HEK293 (cell line): Measurements from ENCODE around the gene SHD.

Experiments
- KLF1 ChIP-seq: fragments of 450-650 bp; formaldehyde crosslinking; IDR thresholded peaks from 2 replicates; pipeline ENCODE4 v1.5.1; 2016; ENCODE audit warnings: missing biosample characterization, missing genetic modification characterization
- KLF7 ChIP-seq: fragments of 450-650 bp; formaldehyde crosslinking; IDR thresholded peaks from 2 replicates; pipeline ENCODE4 v1.5.1; 2016; ENCODE audit warnings: missing biosample characterization, missing genetic modification characterization, borderline replicate concordance
- OVOL3 ChIP-seq: fragments of 450-650 bp; formaldehyde crosslinking; IDR thresholded peaks from 2 replicates; pipeline ENCODE4 v1.5.1; 2016; ENCODE audit warnings: missing biosample characterization, missing genetic modification characterization
- TRIM28 ChIP-seq: IDR thresholded peaks from 2 replicates; pipeline ENCODE4 v1.6.1; 2011; ENCODE audit warnings: low read length, control low read depth, borderline replicate concordance
- YY2 ChIP-seq: fragments of 450-650 bp; formaldehyde crosslinking; IDR thresholded peaks from 2 replicates; pipeline ENCODE4 v1.5.1; 2016; ENCODE audit warnings: missing biosample characterization, missing genetic modification characterization
- ZBTB17 ChIP-seq: fragments of 450-650 bp; formaldehyde crosslinking; IDR thresholded peaks from 2 replicates; pipeline ENCODE4 v1.5.1; 2016; ENCODE audit warnings: missing biosample characterization, missing genetic modification characterization
- ZBTB7A ChIP-seq: fragments of 450-650 bp; formaldehyde crosslinking; IDR thresholded peaks from 2 replicates; pipeline ENCODE4 v1.5.1; 2016; ENCODE audit warnings: low read depth, missing biosample characterization, missing genetic modification characterization
- ZFP37 ChIP-seq: fragments of 450-650 bp; formaldehyde crosslinking; IDR thresholded peaks from 2 replicates; pipeline ENCODE4 v1.5.1; 2016; ENCODE audit warnings: missing biosample characterization, missing genetic modification characterization
- ZNF146 ChIP-seq: fragments of 450-650 bp; formaldehyde crosslinking; IDR thresholded peaks from 2 replicates; pipeline ENCODE4 v1.5.1; 2016; ENCODE audit warnings: missing biosample characterization, missing genetic modification characterization
- ZNF16 ChIP-seq: fragments of 450-650 bp; formaldehyde crosslinking; IDR thresholded peaks from 2 replicates; pipeline ENCODE4 v1.5.1; 2016; ENCODE audit warnings: low read depth, missing biosample characterization, missing genetic modification characterization
- ZNF211 ChIP-seq: fragments of 450-650 bp; formaldehyde crosslinking; IDR thresholded peaks from 2 replicates; pipeline ENCODE4 v1.5.1; 2016; ENCODE audit warnings: low read depth, missing biosample characterization, missing genetic modification characterization
- ZNF324 ChIP-seq: fragments of 450-650 bp; formaldehyde crosslinking; IDR thresholded peaks from 2 replicates; pipeline ENCODE4 v1.5.1; 2016; ENCODE audit warnings: missing biosample characterization, missing genetic modification characterization
- ZNF423 ChIP-seq: fragments of 450-650 bp; formaldehyde crosslinking; IDR thresholded peaks from 2 replicates; pipeline ENCODE4 v1.5.1; 2016; ENCODE audit warnings: missing biosample characterization, missing genetic modification characterization
- ZNF558 ChIP-seq: fragments of 450-650 bp; formaldehyde crosslinking; IDR thresholded peaks from 2 replicates; pipeline ENCODE4 v1.5.1; 2016; ENCODE audit warnings: missing biosample characterization, missing genetic modification characterization
- ZNF777 ChIP-seq: fragments of 450-650 bp; formaldehyde crosslinking; IDR thresholded peaks from 2 replicates; pipeline ENCODE4 v1.5.1; 2017; ENCODE audit warnings: missing biosample characterization, missing genetic modification characterization, borderline replicate concordance
- ZXDB ChIP-seq: fragments of 450-650 bp; formaldehyde crosslinking; IDR thresholded peaks from 2 replicates; pipeline ENCODE4 v1.5.1; 2016; ENCODE audit warnings: missing biosample characterization, missing genetic modification characterization
- TF ChIP-seq, protein P1 (sequence below): fragments of 450-650 bp; formaldehyde crosslinking; IDR thresholded peaks from 2 replicates; pipeline ENCODE4 v1.5.1; 2016; ENCODE audit warnings: missing biosample characterization, missing genetic modification characterization
- TF ChIP-seq, protein P2 (sequence below): fragments of 450-650 bp; formaldehyde crosslinking; IDR thresholded peaks from 2 replicates; pipeline ENCODE4 v1.5.1; 2016; ENCODE audit warnings: missing biosample characterization, missing genetic modification characterization
- TF ChIP-seq, protein P3 (sequence below): fragments of 450-650 bp; formaldehyde crosslinking; IDR thresholded peaks from 2 replicates; pipeline ENCODE4 v1.5.1; 2016; ENCODE audit warnings: missing biosample characterization, missing genetic modification characterization
- TF ChIP-seq, protein P4 (sequence below): fragments of 450-650 bp; formaldehyde crosslinking; IDR thresholded peaks from 2 replicates; pipeline ENCODE4 v1.5.1; 2016; ENCODE audit warnings: missing biosample characterization, missing genetic modification characterization
- TF ChIP-seq, protein P5 (sequence below): fragments of 450-650 bp; formaldehyde crosslinking; IDR thresholded peaks from 2 replicates; pipeline ENCODE4 v1.5.1; 2017; ENCODE audit warnings: missing biosample characterization, missing genetic modification characterization
- TF ChIP-seq, protein P6 (sequence below): fragments of 450-650 bp; formaldehyde crosslinking; IDR thresholded peaks from 2 replicates; pipeline ENCODE4 v1.5.1; 2016; ENCODE audit warnings: missing biosample characterization, missing genetic modification characterization
- TF ChIP-seq, protein P7 (sequence below): fragments of 450-650 bp; formaldehyde crosslinking; IDR thresholded peaks from 2 replicates; pipeline ENCODE4 v1.5.1; 2016; ENCODE audit warnings: missing biosample characterization, missing genetic modification characterization

The SHD gene

DNA sequence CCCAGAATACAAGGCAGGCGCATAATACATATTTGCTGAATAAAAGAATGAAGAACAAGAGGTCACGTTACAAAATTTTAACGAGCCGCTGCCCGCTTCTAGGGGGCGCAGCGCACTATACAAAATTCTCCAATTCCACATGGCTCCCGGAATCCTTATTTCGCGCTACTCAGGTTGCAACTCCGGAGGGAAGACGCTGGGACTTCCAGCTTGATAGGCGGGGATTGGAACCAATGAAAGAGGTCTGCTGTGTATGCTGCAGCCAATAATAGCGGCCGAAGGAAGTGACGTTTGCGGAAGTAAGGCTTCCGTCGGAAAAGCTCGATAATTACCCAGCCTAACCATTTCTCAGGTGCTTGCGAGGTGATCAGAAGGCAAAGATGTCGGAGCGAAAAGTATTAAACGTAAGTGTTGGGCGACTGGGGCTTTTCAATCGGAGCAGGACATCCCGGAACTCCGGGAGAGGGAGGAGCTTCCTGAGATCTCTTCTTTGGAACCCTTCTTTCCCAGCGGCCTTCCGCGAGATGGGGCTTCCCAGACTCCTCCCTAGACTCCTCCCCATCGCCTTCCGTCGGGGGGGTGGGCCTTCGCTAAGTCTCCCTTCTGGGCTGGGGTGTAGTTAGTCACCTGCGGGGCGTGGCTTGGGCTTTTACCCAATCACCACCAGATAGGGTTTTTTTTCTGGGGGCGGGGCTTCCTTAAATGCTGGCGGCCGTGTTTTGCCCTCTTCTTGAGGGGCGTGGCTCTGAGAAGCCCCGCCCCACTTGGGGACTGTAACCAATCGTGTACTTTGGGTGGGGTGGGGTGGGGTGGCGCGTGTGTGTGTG, 32.1 kb upstream of the SHD start, which contains the start of gene YJU2 (continued):
- TF ChIP-seq KLF7 (tag by site-specific recombination): peak; percentile 99
- TF ChIP-seq, protein P1, sequence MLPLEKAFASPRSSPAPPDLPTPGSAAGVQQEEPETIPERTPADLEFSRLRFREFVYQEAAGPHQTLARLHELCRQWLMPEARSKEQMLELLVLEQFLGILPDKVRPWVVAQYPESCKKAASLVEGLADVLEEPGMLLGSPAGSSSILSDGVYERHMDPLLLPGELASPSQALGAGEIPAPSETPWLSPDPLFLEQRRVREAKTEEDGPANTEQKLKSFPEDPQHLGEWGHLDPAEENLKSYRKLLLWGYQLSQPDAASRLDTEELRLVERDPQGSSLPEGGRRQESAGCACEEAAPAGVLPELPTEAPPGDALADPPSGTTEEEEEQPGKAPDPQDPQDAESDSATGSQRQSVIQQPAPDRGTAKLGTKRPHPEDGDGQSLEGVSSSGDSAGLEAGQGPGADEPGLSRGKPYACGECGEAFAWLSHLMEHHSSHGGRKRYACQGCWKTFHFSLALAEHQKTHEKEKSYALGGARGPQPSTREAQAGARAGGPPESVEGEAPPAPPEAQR (tag by site-specific recombination): no peak; the same call in 1 of the 2 replicates
- TF ChIP-seq, protein P2, sequence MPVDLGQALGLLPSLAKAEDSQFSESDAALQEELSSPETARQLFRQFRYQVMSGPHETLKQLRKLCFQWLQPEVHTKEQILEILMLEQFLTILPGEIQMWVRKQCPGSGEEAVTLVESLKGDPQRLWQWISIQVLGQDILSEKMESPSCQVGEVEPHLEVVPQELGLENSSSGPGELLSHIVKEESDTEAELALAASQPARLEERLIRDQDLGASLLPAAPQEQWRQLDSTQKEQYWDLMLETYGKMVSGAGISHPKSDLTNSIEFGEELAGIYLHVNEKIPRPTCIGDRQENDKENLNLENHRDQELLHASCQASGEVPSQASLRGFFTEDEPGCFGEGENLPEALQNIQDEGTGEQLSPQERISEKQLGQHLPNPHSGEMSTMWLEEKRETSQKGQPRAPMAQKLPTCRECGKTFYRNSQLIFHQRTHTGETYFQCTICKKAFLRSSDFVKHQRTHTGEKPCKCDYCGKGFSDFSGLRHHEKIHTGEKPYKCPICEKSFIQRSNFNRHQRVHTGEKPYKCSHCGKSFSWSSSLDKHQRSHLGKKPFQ (tag by site-specific recombination): no peak
- no peak for TF ChIP-seq ZNF16 (tag by site-specific recombination)
- TF ChIP-seq KLF1 (tag by site-specific recombination): peak; percentile 95
- no peak for TF ChIP-seq ZNF423 (tag by site-specific recombination)
- no peak for TF ChIP-seq ZBTB7A (tag by site-specific recombination)
- TF ChIP-seq, protein P3, sequence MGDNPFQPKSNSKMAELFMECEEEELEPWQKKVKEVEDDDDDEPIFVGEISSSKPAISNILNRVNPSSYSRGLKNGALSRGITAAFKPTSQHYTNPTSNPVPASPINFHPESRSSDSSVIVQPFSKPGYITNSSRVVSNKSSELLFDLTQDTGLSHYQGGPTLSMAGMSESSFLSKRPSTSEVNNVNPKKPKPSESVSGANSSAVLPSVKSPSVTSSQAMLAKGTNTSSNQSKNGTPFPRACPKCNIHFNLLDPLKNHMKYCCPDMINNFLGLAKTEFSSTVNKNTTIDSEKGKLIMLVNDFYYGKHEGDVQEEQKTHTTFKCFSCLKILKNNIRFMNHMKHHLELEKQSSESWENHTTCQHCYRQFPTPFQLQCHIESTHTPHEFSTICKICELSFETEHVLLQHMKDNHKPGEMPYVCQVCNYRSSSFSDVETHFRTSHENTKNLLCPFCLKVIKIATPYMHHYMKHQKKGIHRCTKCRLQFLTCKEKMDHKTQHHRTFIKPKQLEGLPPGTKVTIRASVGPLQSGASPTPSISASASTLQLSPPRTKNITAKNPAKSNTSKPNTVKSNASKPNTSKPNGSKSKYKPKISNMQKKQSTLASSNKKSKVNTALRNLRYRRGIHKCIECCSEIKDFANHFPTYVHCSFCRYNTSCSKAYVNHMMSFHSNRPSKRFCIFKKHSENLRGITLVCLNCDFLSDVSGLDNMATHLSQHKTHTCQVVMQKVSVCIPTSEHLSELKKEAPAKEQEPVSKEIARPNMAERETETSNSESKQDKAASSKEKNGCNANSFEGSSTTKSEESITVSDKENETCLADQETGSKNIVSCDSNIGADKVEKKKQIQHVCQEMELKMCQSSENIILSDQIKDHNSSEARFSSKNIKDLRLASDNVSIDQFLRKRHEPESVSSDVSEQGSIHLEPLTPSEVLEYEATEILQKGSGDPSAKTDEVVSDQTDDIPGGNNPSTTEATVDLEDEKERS (tag by site-specific recombination): no peak
- TF ChIP-seq, protein P4, sequence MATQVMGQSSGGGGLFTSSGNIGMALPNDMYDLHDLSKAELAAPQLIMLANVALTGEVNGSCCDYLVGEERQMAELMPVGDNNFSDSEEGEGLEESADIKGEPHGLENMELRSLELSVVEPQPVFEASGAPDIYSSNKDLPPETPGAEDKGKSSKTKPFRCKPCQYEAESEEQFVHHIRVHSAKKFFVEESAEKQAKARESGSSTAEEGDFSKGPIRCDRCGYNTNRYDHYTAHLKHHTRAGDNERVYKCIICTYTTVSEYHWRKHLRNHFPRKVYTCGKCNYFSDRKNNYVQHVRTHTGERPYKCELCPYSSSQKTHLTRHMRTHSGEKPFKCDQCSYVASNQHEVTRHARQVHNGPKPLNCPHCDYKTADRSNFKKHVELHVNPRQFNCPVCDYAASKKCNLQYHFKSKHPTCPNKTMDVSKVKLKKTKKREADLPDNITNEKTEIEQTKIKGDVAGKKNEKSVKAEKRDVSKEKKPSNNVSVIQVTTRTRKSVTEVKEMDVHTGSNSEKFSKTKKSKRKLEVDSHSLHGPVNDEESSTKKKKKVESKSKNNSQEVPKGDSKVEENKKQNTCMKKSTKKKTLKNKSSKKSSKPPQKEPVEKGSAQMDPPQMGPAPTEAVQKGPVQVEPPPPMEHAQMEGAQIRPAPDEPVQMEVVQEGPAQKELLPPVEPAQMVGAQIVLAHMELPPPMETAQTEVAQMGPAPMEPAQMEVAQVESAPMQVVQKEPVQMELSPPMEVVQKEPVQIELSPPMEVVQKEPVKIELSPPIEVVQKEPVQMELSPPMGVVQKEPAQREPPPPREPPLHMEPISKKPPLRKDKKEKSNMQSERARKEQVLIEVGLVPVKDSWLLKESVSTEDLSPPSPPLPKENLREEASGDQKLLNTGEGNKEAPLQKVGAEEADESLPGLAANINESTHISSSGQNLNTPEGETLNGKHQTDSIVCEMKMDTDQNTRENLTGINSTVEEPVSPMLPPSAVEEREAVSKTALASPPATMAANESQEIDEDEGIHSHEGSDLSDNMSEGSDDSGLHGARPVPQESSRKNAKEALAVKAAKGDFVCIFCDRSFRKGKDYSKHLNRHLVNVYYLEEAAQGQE (tag by site-specific recombination): peak; percentile 48; the same call in 1 of the 2 replicates
- TF ChIP-seq, protein P5, sequence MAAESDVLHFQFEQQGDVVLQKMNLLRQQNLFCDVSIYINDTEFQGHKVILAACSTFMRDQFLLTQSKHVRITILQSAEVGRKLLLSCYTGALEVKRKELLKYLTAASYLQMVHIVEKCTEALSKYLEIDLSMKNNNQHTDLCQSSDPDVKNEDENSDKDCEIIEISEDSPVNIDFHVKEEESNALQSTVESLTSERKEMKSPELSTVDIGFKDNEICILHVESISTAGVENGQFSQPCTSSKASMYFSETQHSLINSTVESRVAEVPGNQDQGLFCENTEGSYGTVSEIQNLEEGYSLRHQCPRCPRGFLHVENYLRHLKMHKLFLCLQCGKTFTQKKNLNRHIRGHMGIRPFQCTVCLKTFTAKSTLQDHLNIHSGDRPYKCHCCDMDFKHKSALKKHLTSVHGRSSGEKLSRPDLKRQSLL (tag by site-specific recombination): peak; percentile 69; the same call in 1 of the 2 replicates
- TF ChIP-seq ZBTB17: peak; percentile 88
- TF ChIP-seq ZNF777 (tag by site-specific recombination): peak; percentile 87
- TF ChIP-seq, protein P6, sequence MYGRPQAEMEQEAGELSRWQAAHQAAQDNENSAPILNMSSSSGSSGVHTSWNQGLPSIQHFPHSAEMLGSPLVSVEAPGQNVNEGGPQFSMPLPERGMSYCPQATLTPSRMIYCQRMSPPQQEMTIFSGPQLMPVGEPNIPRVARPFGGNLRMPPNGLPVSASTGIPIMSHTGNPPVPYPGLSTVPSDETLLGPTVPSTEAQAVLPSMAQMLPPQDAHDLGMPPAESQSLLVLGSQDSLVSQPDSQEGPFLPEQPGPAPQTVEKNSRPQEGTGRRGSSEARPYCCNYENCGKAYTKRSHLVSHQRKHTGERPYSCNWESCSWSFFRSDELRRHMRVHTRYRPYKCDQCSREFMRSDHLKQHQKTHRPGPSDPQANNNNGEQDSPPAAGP (tag by site-specific recombination): peak; percentile 95
- TF ChIP-seq TRIM28: peak; percentile 75; the same call in 1 of the 2 replicates
- peak; percentile 35; the same call in 1 of the 2 replicates for TF ChIP-seq ZNF146 (tag by site-specific recombination)
- no peak for TF ChIP-seq ZNF211
- peak; percentile 97 for TF ChIP-seq ZXDB (tag by site-specific recombination)
- peak; percentile 57; the same call in 1 of the 2 replicates for TF ChIP-seq OVOL3 (tag by site-specific recombination)
- peak; percentile 76 for TF ChIP-seq ZNF324 (tag by site-specific recombination)
- TF ChIP-seq, protein P7, sequence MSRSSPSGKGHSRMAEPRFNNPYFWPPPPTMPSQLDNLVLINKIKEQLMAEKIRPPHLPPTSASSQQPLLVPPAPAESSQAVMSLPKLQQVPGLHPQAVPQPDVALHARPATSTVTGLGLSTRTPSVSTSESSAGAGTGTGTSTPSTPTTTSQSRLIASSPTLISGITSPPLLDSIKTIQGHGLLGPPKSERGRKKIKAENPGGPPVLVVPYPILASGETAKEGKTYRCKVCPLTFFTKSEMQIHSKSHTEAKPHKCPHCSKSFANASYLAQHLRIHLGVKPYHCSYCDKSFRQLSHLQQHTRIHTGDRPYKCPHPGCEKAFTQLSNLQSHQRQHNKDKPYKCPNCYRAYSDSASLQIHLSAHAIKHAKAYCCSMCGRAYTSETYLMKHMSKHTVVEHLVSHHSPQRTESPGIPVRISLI (tag by site-specific recombination): peak; percentile 72; the same call in 1 of the 2 replicates
- peak; percentile 73; the same call in 1 of the 2 replicates for TF ChIP-seq ZFP37 (tag by site-specific recombination)
- TF ChIP-seq YY2 (tag by site-specific recombination): peak; percentile 90
- TF ChIP-seq ZNF558 (tag by site-specific recombination): peak; percentile 78; the same call in 1 of the 2 replicates
